Stimulated activated CD8-positive, alpha-beta memory T cell treated with anti-CD3 and anti-CD28 coated beads, Interleukin-12 subunit alpha, Interleukin-12 subunit beta, amount 100 ng/mL, for 4 hours (primary cell): ENCODE data around the gene CFDP1.

Experiments
- DNase-seq: peaks from one replicate; pipeline ENCODE4 v3.0.0-alpha.2; 2020; ENCODE audit warnings: low read depth

Gene CFDP1

DNA sequence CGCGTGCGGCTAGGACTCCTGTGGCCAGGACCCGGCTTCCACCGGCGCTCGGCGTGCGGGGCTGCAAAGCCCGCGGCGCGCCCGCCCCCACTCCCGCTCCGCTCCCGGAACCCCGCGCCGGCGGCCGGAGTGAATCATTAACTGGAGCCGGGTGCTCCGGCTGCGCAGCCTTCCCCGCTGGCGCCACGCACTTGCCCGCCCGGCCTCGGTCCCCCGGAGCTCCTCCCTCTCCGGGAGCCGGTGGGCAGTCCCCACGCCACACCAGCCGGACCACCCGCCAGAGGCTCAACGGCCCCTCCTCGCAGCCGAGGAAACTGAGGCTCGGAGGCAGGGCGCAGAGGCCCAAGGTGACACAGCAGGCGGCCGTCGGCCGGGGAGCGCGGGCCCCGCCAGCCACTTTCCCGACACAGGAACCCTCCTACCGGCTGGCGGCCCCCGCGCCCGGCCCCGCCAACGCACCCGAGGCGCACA lies 182.5 kb downstream of the CFDP1 start:
- no peak for DNase-seq

- no peak for DNase-seq
Measured at GRCh38 chr16:75250089-75250808, 183.1 kb downstream of the CFDP1 start.

GRCh38 chr16:75249441-75249840 lies 183.9 kb downstream of the CFDP1 start:
- no peak for DNase-seq

DNA sequence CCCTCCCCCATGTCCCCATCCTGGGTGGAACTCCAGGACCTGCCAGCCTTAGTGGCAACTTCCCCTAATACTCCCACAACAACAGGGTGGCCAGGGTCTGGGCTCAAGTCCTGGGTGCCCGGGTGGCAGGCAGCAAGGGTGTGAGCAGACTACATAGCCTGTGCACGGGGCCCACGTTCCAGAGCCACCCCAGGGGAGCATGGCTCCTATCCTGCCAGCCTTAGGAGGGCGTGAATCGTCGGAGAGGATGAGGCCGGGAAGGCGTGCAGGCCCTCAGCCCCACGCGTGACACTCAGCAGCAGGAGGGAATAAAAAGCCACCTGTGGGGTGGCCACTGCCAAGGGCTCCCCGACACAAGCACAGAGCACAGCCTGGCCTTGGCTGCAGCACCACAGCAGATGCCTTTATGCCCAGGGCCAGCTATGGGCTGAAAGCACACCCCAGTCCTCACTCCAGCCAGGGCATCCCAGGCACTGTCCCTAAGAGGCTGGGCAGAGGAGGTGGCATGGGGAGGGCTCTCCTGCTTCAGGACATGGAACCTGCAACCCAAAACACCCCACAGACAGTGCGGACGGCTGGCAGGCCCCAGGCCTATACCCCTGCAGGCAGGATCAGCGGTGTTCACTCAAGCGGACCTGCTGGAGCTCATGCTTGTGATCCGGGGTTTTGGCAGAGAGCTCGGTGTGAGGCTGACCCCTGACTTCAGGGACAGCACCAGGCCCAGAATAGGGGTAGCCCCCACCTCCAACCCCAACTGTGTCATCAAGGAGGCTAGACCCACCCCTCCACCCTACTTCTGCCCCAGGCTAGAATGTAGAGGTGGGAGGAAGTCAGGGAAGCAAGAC lies 184.5 kb downstream of the CFDP1 start:
- DNase-seq: no peak

- no peak for DNase-seq
Measured at GRCh38 chr16:75248142-75248535, 185.2 kb downstream of the CFDP1 start.

DNA sequence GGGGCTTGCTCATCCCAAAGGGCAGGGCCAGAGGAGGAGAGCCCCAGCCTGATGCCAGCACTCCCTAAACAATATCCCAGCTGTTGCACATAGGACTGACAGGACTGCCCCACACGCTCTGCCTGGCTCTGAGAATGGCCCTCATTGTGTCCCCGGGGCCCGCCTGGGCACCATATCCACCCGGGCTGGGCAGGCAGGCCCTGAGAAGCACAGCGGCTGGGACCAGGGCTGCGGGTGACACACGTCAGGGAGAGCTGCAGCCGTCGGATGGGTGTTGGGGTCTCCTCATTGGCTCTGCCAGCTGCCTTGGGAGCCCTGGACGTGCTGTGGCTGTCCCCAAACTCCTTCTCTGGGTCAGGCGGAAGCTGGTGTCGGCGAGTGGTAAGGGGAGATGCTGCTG lies 186.1 kb downstream of the CFDP1 start:
- DNase-seq: no peak

DNA sequence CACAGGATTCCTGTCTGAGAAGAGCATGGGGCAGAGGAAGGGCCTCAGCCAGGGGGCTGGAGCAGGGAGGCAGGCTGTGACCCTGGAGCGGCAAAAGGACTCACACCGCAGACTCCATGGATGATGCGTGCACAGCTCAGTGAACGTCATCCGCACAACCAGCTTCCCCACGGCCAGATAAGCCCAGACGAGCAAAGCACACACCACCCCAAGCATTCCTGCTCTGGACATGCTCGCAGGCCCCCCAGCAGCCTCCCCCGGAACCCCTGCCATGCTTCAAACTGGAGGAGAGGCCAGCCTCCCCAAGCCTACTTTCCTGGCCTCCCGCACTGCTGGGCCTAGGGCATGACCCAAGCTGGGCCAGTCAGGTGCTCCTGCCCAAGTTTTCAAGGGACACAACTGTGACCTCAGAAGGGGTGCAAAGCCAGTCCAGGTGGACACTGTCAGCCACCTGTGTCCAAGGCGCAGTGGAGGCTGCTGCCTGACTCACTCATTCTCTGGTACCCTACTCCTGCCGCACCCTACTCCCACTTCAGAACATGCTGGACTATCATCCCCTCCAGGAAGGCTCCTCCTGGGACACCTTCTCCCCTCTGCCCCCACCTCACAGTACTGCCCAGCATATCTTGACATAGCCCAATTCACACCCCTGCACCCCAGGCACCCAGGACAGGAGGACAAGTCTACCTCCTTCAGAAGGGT lies 186.6 kb downstream of the CFDP1 start:
- no peak for DNase-seq

GRCh38 chr16:75244844-75245758 lies 188.2 kb downstream of the CFDP1 start:
- DNase-seq: no peak

- DNase-seq: no peak
Measured at GRCh38 chr16:75244225-75244809, 189.0 kb downstream of the CFDP1 start.
